ENCODE results near the gene OR4K13.

Gene OR4K13, protein sequence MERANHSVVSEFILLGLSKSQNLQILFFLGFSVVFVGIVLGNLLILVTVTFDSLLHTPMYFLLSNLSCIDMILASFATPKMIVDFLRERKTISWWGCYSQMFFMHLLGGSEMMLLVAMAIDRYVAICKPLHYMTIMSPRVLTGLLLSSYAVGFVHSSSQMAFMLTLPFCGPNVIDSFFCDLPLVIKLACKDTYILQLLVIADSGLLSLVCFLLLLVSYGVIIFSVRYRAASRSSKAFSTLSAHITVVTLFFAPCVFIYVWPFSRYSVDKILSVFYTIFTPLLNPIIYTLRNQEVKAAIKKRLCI

DNA sequence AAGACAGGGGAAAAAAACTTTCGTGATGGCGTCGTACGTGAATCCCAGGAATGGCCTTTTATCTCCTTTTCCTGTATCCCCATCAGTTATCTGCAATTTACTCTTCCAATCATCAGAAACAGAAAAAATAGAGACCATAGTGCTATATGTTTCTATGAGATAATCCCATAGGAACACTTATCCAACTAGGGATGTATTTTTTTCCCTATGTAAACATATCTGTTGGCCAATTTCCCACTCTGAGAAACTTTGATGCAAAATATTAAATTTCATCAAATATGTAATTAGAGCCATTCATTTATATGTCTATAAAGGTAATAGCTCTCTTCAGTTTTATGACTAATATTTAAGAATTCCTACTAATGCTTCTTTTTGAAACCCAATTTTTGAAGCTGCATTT lies at the start of gene OR4K13:
Gene OR4K13 (minus strand): TSS at position 101 of the 400 bp plus-strand sequence. CDS start 1,280 bp downstream, outside the sequence.
- DNase-seq, result no peak

DNA sequence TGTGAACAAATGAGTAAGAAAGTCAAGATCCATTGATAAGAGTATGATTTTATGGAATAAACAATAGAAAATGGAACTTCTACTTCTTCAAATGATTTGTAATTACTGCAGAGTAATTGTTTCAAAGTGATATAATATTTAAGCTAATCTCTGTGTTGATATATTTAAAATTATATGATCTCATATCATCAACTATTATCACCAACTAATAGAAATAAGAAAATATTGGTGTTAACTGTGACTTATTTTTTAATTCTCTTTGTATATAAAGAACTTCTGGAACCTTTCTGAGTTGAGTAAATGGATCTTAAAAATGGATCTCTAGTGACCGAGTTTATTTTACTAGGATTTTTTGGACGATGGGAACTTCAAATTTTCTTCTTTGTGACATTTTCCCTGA lies 23.9 kb upstream of the OR4K13 start, which contains the start of gene OR4L1:
Gene OR4L1 (plus strand): TSS at position 301 of the 400 bp plus-strand sequence. CDS start 0 bp downstream, at position 301.
- DNase-seq, result no peak

DNA sequence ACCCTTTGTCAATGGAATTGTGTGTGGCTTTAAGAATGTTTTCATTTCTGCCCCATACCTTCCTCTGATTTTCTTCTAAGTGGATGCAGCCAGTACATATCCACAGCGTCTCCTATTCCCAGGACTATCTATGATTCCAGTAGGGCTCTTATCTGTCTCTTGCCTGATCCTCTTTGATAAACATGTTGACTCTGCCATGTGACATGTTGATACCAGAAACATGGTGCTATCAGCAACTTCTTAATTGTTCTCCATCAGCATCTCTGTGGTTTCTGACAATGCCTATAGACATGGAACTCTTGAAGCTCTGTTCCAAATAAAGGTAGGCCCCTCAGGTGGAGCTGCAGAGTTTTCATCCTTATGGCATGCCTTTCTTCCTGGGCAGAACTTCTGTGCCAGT lies 12.4 kb upstream of the OR4K13 start:
- DNase-seq, result no peak

DNA sequence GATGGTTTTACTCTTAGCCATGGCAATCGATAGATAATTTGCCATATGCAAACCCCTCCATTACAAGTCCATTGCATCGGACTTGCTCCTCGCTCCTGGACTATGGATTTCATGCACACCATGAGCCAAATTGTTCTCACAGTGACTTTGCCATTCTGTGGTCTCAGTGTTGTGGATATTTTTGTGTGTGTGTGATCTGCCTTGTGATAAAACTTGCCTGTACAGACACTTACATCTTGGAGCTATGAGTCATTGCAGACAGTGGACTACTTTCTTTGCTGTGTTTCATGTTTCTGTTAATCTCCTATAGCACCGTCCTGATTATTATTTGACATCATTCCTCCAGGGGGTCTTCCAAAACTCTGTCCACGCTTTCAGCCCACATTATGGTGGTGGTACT lies 8.4 kb upstream of the OR4K13 start:
- no peak for DNase-seq

GRCh38 chr14:20035449-20035848 lies 389 bp downstream of the OR4K13 start:
- DNase-seq, result no peak

DNA sequence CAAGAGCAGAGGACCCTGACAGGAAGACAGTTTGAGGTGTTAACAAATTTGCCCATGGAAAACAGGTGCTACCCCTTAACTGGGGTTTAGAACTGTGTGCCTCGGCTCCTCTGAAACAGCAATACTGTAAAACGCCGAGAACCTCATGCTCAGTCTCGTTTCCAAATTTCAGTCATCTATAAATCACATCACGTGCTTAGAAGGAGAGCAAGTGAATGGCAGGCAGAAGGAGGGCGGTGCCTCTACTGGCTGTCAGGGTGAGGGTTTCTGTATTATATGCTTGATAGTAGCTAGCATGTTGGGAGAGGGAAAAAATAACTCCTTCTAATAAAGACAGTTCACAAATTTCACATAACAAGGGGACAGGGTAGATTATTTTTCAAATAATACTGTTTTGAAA lies 4.8 kb downstream of the OR4K13 start:
- DNase-seq, result no peak

DNA sequence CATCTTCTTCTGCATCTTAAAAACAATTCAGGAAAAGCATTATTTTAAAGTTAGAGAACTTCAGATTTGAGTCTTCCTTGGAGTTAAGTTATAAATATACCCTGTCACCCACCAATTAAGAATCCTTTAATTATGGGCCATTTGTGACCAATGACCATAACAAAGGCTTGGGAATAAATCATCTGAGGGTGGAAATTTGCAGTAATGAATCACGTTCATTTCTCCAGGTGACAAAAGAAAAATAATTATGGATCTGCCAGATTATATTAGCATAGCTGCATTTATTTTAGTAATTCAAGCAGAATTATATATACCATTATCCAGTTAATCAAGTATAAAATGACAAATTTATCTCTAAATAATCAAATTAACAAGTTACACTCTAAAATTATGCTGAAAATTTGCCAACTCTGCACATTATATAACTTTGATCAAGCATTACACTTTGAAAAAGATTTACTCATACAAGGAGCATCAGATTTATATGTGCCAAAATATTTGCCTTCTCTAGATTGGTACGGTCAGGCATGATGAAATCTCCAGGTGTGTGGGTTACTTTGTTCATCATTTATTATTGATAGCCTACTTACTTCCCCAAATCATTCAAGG lies 16.5 kb downstream of the OR4K13 start, which contains the start of gene OR4K14:
Gene OR4K14 (minus strand): TSS at position 51 of the 609 bp plus-strand sequence. CDS start 4,114 bp downstream, outside the sequence.
- DNase-seq, result no peak

DNA sequence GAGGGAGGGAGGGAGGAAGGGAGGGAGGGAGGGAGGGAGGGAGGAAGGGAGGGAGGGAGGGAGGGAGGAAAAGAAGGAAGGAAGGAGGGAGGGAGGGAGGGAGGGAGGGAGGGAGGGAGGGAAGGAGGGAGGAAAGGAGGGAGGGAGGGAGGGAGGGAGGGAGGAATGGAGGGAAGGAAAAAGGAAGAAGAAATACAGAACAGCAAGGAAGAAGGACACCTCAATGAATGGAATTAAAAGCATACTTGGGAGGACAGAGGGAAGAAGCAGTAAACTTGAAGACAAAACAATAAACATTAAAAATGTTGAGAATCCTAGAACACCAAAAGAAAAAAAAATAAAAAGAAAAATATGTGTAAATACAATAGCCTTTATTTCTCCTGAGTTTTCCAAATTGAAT lies 27.7 kb downstream of the OR4K13 start:
- no peak for DNase-seq

DNA sequence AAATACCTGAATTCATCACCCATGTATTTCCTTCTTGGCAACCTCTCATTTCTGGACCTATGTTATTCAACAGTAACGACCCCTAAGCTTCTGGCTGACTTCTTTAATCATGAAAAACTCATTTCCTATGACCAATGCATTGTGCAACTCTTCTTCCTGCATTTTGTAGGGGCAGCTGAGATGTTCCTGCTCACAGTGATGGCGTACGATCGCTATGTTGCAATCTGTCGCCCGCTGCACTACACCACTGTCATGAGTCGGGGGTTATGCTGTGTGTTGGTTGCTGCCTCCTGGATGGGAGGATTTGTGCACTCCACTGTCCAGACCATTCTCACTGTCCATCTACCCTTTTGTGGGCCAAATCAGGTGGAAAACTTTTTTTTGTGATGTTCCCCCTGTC lies 33.5 kb downstream of the OR4K13 start:
- no peak for DNase-seq

GRCh38 chr14:20001863-20002262 lies 34.0 kb downstream of the OR4K13 start, which contains the start of gene OR4Q2:
Gene OR4Q2, plus strand, starts transcription at chr14:20002163.
- no peak for DNase-seq

GRCh38 chr14:19993438-19993837 lies 42.4 kb downstream of the OR4K13 start:
- DNase-seq, result no peak
